A673 (cell line): ENCODE measurements around the gene FCRL6. TPM values are rescaled to one million over a fixed set of nuclear protein-coding genes. Genes with fewer than 3 reads are reported as not detected.

Source experiments
- BruUV-seq: library from RNA; stranded (reverse); fragments of 400-500 nt; replicated peaks from 2 replicates; lab custom pipeline; 2021; lab: Mats Ljungman, UMichigan
- CTCF ChIA-PET: fragments of 300-600 bp; sonication (Branson Sonifier 250); formaldehyde crosslinking; loops from one replicate; lab custom pipeline; 2022; ENCODE audit warnings: antibody characterized with exemption; lab: Charles Lee
- POLR2A ChIA-PET: fragments of 300-600 bp; sonication (Branson Sonifier 250); formaldehyde crosslinking; loops from one replicate; lab custom pipeline; 2022; ENCODE audit warnings: antibody characterized with exemption; ENCODE audit not compliant: low non-redundant PET; lab: Charles Lee
- DNase-seq: peaks from one replicate; pipeline ENCODE4 v3.0.0-alpha.2; 2015; ENCODE audit warnings: low spot score
- H3K27ac ChIP-seq: fragments of 200-600 bp; sonication (generic); 2 replicates; pipeline ENCODE4 v1.5.1; 2016; ENCODE audit warnings: mixed run types, low read depth, mild to moderate bottlenecking, mixed read lengths, antibody characterized with exemption, low read length; ENCODE audit not compliant: poor library complexity, severe bottlenecking
- H3K27me3 ChIP-seq: fragments of 200-600 bp; sonication (generic); replicated peaks from 2 replicates; pipeline ENCODE4 v1.6.1; 2017; ENCODE audit warnings: mixed run types, low read depth, mild to moderate bottlenecking, mixed read lengths, antibody characterized with exemption, low read length; ENCODE audit not compliant: insufficient read depth, poor library complexity
- H3K36me3 ChIP-seq: fragments of 200-600 bp; sonication (generic); 2 replicates; pipeline ENCODE4 v1.6.1; 2016; ENCODE audit warnings: mixed run types, mild to moderate bottlenecking, mixed read lengths, antibody characterized with exemption, low read length; ENCODE audit not compliant: insufficient read depth, poor library complexity, severe bottlenecking
- H3K4me1 ChIP-seq: fragments of 200-600 bp; sonication (generic); 2 replicates; pipeline ENCODE4 v1.6.1; 2017; ENCODE audit warnings: mixed run types, mild to moderate bottlenecking, mixed read lengths, antibody characterized with exemption, low read length; ENCODE audit not compliant: insufficient read depth, poor library complexity, severe bottlenecking
- H3K4me3 ChIP-seq: fragments of 200-600 bp; sonication (generic); 2 replicates; pipeline ENCODE4 v1.5.1; 2016; ENCODE audit warnings: low read depth, mixed run types, mild to moderate bottlenecking, mixed read lengths, low read length; ENCODE audit not compliant: poor library complexity, severe bottlenecking
- H3K9me3 ChIP-seq: fragments of 200-600 bp; sonication (generic); 2 replicates; pipeline ENCODE4 v1.6.1; 2016; ENCODE audit warnings: mixed run types, low read depth, mild to moderate bottlenecking, mixed read lengths, antibody characterized with exemption, low read length; ENCODE audit not compliant: poor library complexity, severe bottlenecking
- EZH2 ChIP-seq: fragments of 200-600 bp; sonication (generic); IDR thresholded peaks from 2 replicates; pipeline ENCODE4 v1.6.1; 2017; ENCODE audit warnings: borderline replicate concordance, low read depth, mild to moderate bottlenecking, mixed read lengths, antibody characterized with exemption, low read length; ENCODE audit not compliant: poor library complexity, severe bottlenecking
- intact Hi-C: fragments of 100-400 bp; cut with micrococcal nuclease; formaldehyde crosslinking; loops from one replicate; pipeline ENCODE4 v1.10.0; 2022; ENCODE audit not compliant: unreplicated experiment
- total RNA-seq: library from RNA; stranded (reverse); gene quantifications from 2 replicates; pipeline ENCODE4 v1.2.3, GENCODE V29; 2021
- TF ChIP-seq, protein P1 (sequence below): fragments of 300-800, 200-600 bp; sonication (generic); conservative IDR thresholded peaks from 2 replicates; pipeline ENCODE4 v1.5.1; 2017; ENCODE audit warnings: low read depth, mild to moderate bottlenecking, antibody characterized with exemption, low read length, moderate library complexity, mixed read lengths

Gene FCRL6
- total RNA-seq, 1 experiment from 2014 or later = 0.15 TPM

DNA sequence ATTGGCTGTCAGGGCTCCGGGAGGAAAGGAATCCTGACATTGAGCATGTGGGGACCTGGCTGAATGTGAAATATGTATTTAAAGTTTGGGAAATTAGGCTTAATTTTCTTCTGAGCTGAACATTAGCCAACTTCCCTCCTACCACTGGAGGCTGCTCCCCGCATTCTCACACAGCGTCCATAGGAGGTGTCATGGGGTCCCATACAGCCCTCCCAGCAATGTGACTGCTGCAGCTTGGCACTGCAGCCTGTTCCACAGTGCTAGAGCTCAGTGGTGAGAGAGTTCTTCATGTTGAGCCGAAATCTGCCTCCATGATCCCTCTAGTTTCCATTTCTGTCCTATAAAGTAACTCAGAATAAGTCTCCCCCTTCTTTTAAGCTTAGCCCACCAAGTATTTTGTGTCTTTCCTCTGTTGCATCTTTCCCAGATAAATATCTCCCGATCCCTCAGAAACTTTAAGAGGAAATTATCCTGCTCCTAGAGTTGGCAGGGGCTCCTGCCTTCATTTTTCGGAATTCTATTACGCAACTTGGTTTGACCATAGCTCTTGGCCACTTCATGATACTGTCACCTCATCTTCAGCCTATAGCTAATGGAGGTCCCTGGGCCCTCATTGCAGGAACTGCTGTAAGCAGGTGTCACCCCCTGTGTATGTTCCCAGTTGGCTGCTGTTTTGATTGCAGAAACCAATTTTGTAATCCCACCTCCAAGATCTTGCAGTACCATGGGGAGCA, 2.0 kb downstream of the FCRL6 start:
- H3K36me3 ChIP-seq = no peaks in the 10 kb centered on the region
- H3K27ac ChIP-seq = no peak overlapping the region
- no peaks in the 10 kb centered on the region for H3K4me1 ChIP-seq
- no TSS peak for BruUV-seq
- intact Hi-C loops = no loop called here
- TF ChIP-seq, protein P1, sequence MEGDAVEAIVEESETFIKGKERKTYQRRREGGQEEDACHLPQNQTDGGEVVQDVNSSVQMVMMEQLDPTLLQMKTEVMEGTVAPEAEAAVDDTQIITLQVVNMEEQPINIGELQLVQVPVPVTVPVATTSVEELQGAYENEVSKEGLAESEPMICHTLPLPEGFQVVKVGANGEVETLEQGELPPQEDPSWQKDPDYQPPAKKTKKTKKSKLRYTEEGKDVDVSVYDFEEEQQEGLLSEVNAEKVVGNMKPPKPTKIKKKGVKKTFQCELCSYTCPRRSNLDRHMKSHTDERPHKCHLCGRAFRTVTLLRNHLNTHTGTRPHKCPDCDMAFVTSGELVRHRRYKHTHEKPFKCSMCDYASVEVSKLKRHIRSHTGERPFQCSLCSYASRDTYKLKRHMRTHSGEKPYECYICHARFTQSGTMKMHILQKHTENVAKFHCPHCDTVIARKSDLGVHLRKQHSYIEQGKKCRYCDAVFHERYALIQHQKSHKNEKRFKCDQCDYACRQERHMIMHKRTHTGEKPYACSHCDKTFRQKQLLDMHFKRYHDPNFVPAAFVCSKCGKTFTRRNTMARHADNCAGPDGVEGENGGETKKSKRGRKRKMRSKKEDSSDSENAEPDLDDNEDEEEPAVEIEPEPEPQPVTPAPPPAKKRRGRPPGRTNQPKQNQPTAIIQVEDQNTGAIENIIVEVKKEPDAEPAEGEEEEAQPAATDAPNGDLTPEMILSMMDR = no peak
- TF ChIP-seq EZH2 = no peak
- no peaks in the 10 kb centered on the region for H3K9me3 ChIP-seq
- POLR2A ChIA-PET = no interaction called here
- H3K4me3 ChIP-seq = no peak overlapping the region
- DNase-seq = no peak
- CTCF ChIA-PET = interaction anchor here (0.5 to 1.6 kb wide), 2 partner anchors 14 to 204 kb away, joined by 3 read pairs; no protein-coding TSS in a partner anchor
- no peaks in the 10 kb centered on the region for H3K27me3 ChIP-seq

- BruUV-seq = no TSS peak
- POLR2A ChIA-PET = no interaction called here
These were observed 2.8 kb downstream of the FCRL6 start for GRCh38 chr1:159804924-159805323.

DNA sequence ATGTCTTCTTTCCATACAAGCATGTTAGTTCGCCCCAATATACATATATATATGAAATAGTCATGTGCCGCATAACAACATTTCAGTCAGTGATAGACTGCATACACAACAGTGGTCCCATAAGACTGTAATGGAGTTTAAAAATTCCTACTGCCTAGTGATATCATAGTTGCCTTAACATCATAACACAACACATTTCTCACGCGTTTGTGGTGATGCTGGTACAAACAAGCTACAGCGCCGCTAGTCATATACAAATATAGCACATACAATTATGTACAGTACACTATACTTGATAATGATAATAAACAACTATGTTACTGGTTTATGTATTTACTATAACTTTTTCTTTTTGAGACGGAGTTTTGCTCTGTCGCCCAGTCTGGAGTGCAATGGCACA, 13.8 kb downstream of the FCRL6 start:
- no peaks in the 10 kb centered on the region for H3K27me3 ChIP-seq
- TF ChIP-seq, protein P1 = no peak
- TF ChIP-seq EZH2 = no peak
- H3K27ac ChIP-seq = no peak overlapping the region
- DNase-seq = no peak
- H3K36me3 ChIP-seq = no peaks in the 10 kb centered on the region
- ChIA-PET CTCF (no interaction called here), POLR2A (no interaction called here)
- intact Hi-C loops = no loop called here
- no peaks in the 10 kb centered on the region for H3K9me3 ChIP-seq
- BruUV-seq = no TSS peak
- H3K4me3 ChIP-seq = no peak overlapping the region
- H3K4me1 ChIP-seq = no peaks in the 10 kb centered on the region

More at GRCh38 chr1:159804924-159805323, 2.8 kb downstream of the FCRL6 start:
- DNase-seq = no peak
- intact Hi-C loops = no loop called here
- CTCF ChIA-PET = interaction anchor here (0.5 to 1.6 kb wide), 2 partner anchors 14 to 203 kb away, joined by 3 read pairs; no protein-coding TSS in a partner anchor
- Histone ChIP-seq H3K27me3 (no peaks in the 10 kb centered on the region), H3K4me3 (no peak overlapping the region), H3K9me3 (no peaks in the 10 kb centered on the region), H3K4me1 (no peaks in the 10 kb centered on the region), H3K27ac (no peak overlapping the region), H3K36me3 (no peaks in the 10 kb centered on the region)
- TF ChIP-seq EZH2 = no peak
- TF ChIP-seq, protein P1 = no peak
